Measurements from ENCODE around the gene PKNOX2.

Gene PKNOX2

GRCh38 chr11:125398994-125399640 is 234.6 kb downstream of the PKNOX2 start:
- Mint-ChIP-seq H3K9me3 (no peaks in the 10 kb centered on the region), H3K4me1 (peaks cover 51% of the 10 kb centered on the region), H3K27me3 (ENCODE audit: low read depth, poor library complexity) (peaks cover 6% of the 10 kb centered on the region), H3K4me3 (no peak overlapping the region), H3K36me3 (ENCODE audit: low read depth) (peaks cover 44% of the 10 kb centered on the region), H3K27ac (no peak overlapping the region)
- TF ChIP-seq CTCF (IDR thresholded peaks at IDR 0.05): no peak
- no peak for DNase-seq

- no peaks in the 10 kb centered on the region for H3K9me3 Mint-ChIP-seq
These were observed 235.4 kb downstream of the PKNOX2 start for GRCh38 chr11:125399945-125400344.

GRCh38 chr11:125401235-125401634 is 236.7 kb downstream of the PKNOX2 start:
- H3K27me3 Mint-ChIP-seq (ENCODE audit: low read depth, poor library complexity): peaks cover 6% of the 10 kb centered on the region
- TF ChIP-seq CTCF (IDR thresholded peaks at IDR 0.05): no peak
- peak overlapping the region; percentile 70 for H3K27ac Mint-ChIP-seq
- no peaks in the 10 kb centered on the region for H3K9me3 Mint-ChIP-seq
- no peak for DNase-seq
- H3K4me1 Mint-ChIP-seq: peaks cover 65% of the 10 kb centered on the region
- H3K36me3 Mint-ChIP-seq (ENCODE audit: low read depth): peaks cover 36% of the 10 kb centered on the region
- H3K4me3 Mint-ChIP-seq: peak overlapping the region; percentile 10

More at GRCh38 chr11:125399945-125400344, 235.4 kb downstream of the PKNOX2 start:
- no peak for TF ChIP-seq CTCF (IDR thresholded peaks at IDR 0.05)
- Mint-ChIP-seq H3K27me3 (ENCODE audit: low read depth, poor library complexity) (peaks cover 6% of the 10 kb centered on the region), H3K36me3 (ENCODE audit: low read depth) (peaks cover 42% of the 10 kb centered on the region), H3K4me1 (peaks cover 60% of the 10 kb centered on the region), H3K4me3 (no peak overlapping the region), H3K27ac (no peak overlapping the region)
- DNase-seq: no peak

- Mint-ChIP-seq H3K27me3 (ENCODE audit: low read depth, poor library complexity) (peaks cover 6% of the 10 kb centered on the region), H3K4me3 (peak overlapping the region; percentile 51), H3K27ac (peak overlapping the region; percentile 70), H3K4me1 (peaks cover 65% of the 10 kb centered on the region), H3K36me3 (ENCODE audit: low read depth) (peaks cover 33% of the 10 kb centered on the region), H3K9me3 (no peaks in the 10 kb centered on the region)
- no peak for TF ChIP-seq CTCF (IDR thresholded peaks at IDR 0.05)
- DNase-seq: peak; percentile 54
These were observed 237.2 kb downstream of the PKNOX2 start for GRCh38 chr11:125401746-125402145.

GRCh38 chr11:125402435-125402834 is 237.9 kb downstream of the PKNOX2 start:
- Mint-ChIP-seq H3K27me3 (ENCODE audit: low read depth, poor library complexity) (no peaks in the 10 kb centered on the region), H3K9me3 (no peaks in the 10 kb centered on the region), H3K27ac (peak overlapping the region; percentile 92), H3K4me1 (peaks cover 69% of the 10 kb centered on the region), H3K4me3 (peak overlapping the region; percentile 57), H3K36me3 (ENCODE audit: low read depth) (peaks cover 26% of the 10 kb centered on the region)
- TF ChIP-seq CTCF (IDR thresholded peaks at IDR 0.05): no peak
- DNase-seq: no peak
